Lung (tissue), 12 donors: ENCODE data around the gene MOGAT1. TPM values are rescaled to one million over a fixed set of nuclear protein-coding genes. Genes with fewer than 3 reads are reported as not detected.

Experiments
- ATAC-seq: fragments of 200-7000 bp; cut with Tn5 transposase; one replicate; pipeline ENCODE4 v1.9.1; 2020; ENCODE audit warnings: moderate number of reproducible peaks; ENCODE audit not compliant: insufficient read depth, low FRiP score
- DNase-seq, 3 donors: peaks; one replicate each; pipeline ENCODE4 v3.0.0-alpha.2; 2013 to 2017
- H3K27ac ChIP-seq, 2 donors: one replicate each; pipeline ENCODE4 v1.5.1; 2013; ENCODE audit warnings: mild to moderate bottlenecking in 2 of 2, moderate library complexity in 2 of 2, control low read depth in 1 of 2, inconsistent platforms in 1 of 2, low read depth in 1 of 2, low read length in 1 of 2
- H3K27me3 ChIP-seq, 3 donors: one replicate each; pipeline ENCODE4 v1.5.1; 2013; ENCODE audit warnings: low read length in 2 of 3; ENCODE audit not compliant: control insufficient read depth in 3 of 3, insufficient read depth in 3 of 3
- H3K36me3 ChIP-seq, 4 donors: one replicate each; pipeline ENCODE4 v1.5.1; 2013; ENCODE audit warnings: low read length in 4 of 4, mild to moderate bottlenecking in 1 of 4, moderate library complexity in 1 of 4; ENCODE audit not compliant: control insufficient read depth in 4 of 4, insufficient read depth in 4 of 4
- H3K4me1 ChIP-seq, 5 donors: one replicate each; pipeline ENCODE4 v1.5.1; 2013; ENCODE audit warnings: low read length in 5 of 5, mild to moderate bottlenecking in 2 of 5, moderate library complexity in 1 of 5; ENCODE audit not compliant: control insufficient read depth in 5 of 5, insufficient read depth in 5 of 5
- H3K4me3 ChIP-seq: one replicate; pipeline ENCODE4 v1.5.1; 2013; ENCODE audit warnings: mild to moderate bottlenecking, control low read depth, moderate library complexity
- H3K9ac ChIP-seq, 2 donors: one replicate each; pipeline ENCODE4 v1.5.1; 2013; ENCODE audit warnings: low read length in 2 of 2, control low read depth in 1 of 2; ENCODE audit not compliant: insufficient read depth in 1 of 2
- H3K9me3 ChIP-seq, 4 donors: one replicate each; pipeline ENCODE4 v1.5.1; 2013; ENCODE audit warnings: low read length in 3 of 4, mild to moderate bottlenecking in 1 of 4, moderate library complexity in 1 of 4; ENCODE audit not compliant: control insufficient read depth in 4 of 4, insufficient read depth in 3 of 4
- CTCF ChIP-seq: IDR thresholded peaks from 2 replicates; pipeline ENCODE4 v1.5.1; 2012; ENCODE audit warnings: mild to moderate bottlenecking; ENCODE audit errors: control extremely low read depth, extremely low read depth
- WGBS, 2 donors: extraction: QIAGEN DNeasy Blood & Tissue Kit; methylation state at CpG; one replicate each; pipeline ENCODE4 v1.1.7; 2013; 5-methylcytosine and 5-hydroxymethylcytosine counted together
- polyA plus RNA-seq, 2 donors: library from polyadenylated mRNA; stranded (reverse); fragments of 200-250 nt; gene quantifications; one replicate each; pipeline ENCODE4 v1.2.1, GENCODE V29; 2013
- total RNA-seq, 2 donors: library from RNA; depleted of rRNA in 1 of 2; stranded (reverse); fragments of >200 nt in 1 of 2; gene quantifications; one replicate each; pipeline ENCODE4 v1.2.1, GENCODE V29; 2014 to 2021
- donor health status: control.
- donor health status: control.
- donor health status: Bipolar disorder and iron deficiency.
- donor health status: healthy.
- donor health status: DM: yes; HTN: yes; CAD: no.

The MOGAT1 gene
- total and polyA plus RNA-seq, 4 donors: 0.08 to 1.7 (median 0.18) TPM; not detected in 1

DNA sequence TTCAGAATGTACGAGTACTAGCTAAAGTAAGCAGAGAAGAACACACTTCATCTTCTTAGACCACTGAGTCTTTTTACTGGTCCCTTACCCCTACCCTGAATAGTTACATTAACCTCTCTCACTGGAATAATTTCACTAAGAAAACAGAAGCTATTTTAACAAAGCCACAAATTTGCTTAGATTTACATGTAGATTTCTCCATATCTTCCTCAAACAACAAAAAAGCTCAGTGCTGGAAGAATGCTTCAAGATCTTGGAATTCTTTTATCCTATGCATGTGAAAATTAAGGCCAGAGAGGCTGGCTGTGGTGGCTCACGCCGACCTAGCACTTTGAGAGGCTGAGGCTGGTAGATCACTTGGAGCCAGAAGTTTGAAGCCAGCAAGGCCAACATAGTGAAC is 35.2 kb downstream of the MOGAT1 start:
- no peaks in the 10 kb centered on the region for H3K36me3 ChIP-seq
- no peak for DNase-seq
- H3K27ac ChIP-seq: no peak overlapping the region
- no peak for TF ChIP-seq CTCF
- H3K9ac ChIP-seq: no peak overlapping the region
- H3K4me1 ChIP-seq: peaks cover 0 to 24% (median 1%) of the 10 kb centered on the region in 5 donors
- 96 to 98% methylated on average over 3 of the region's 3 CpGs for WGBS, 2 donors
- no peak overlapping the region for H3K4me3 ChIP-seq
- H3K27me3 ChIP-seq: no peaks in the 10 kb centered on the region
- ATAC-seq: no peak
- no peaks in the 10 kb centered on the region for H3K9me3 ChIP-seq

- 95 to 98% methylated on average over 3 of the region's 3 CpGs for WGBS, 2 donors
- H3K9me3 ChIP-seq: no peaks in the 10 kb centered on the region
- no peak overlapping the region for H3K4me3 ChIP-seq
- DNase-seq (no peak), ATAC-seq (no peak)
- peaks cover 0 to 22% (median 1%) of the 10 kb centered on the region in 5 donors for H3K4me1 ChIP-seq
- no peaks in the 10 kb centered on the region for H3K27me3 ChIP-seq
- no peak overlapping the region for H3K9ac ChIP-seq
- no peaks in the 10 kb centered on the region for H3K36me3 ChIP-seq
- H3K27ac ChIP-seq: no peak overlapping the region
- no peak for TF ChIP-seq CTCF
Measured at GRCh38 chr2:222707102-222707688, 35.7 kb downstream of the MOGAT1 start.

DNA sequence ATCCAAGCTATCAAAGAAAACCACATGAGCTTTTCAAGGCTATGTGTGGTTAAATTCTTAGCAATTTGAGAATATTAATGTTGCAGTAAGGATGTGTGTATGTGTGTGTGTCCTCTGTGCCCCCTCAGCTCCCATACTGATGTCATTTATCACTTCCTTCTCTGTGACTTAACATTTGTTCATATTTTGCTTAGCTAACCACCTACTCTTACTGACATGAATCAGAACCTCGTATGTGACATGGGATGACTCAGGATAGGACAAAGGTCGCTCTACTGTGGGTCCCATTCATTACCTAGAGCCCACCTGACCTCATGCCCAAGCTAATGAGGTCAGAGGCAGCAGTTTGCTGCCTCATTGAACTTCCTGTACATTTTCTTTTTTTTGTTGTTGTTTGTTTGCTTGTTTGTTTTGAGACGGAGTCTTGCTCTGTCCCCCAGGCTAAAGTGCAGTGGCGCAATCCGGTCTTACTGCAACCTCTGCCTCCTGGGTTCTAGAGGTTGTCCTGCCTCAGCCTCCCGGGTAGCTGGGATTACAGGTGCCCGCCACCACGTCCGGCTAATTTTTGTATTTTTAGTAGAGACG is 36.3 kb downstream of the MOGAT1 start:
- H3K27me3 ChIP-seq: no peaks in the 10 kb centered on the region
- DNase-seq: no peak
- H3K4me3 ChIP-seq: no peak overlapping the region
- no peaks in the 10 kb centered on the region for H3K36me3 ChIP-seq
- no peak for TF ChIP-seq CTCF
- H3K27ac ChIP-seq: no peak overlapping the region
- H3K9me3 ChIP-seq: no peaks in the 10 kb centered on the region
- ATAC-seq: no peak
- H3K9ac ChIP-seq: no peak overlapping the region
- 55 to 56% methylated on average over 10 of the region's 10 CpGs for WGBS, 2 donors
- peaks cover 0 to 21% (median 1%) of the 10 kb centered on the region in 5 donors for H3K4me1 ChIP-seq
